Activated CD8-positive, alpha-beta T cell treated with anti-CD3 and anti-CD28 coated beads, Interleukin-2, amount 10 ng/mL, durations not matched to agents 7 days and 5 days (primary cell): Measurements from ENCODE around the gene TNNC2. TPM values are rescaled to one million over a fixed set of nuclear protein-coding genes. Genes with fewer than 3 reads are reported as not detected.
A peak's percentile ranks its signal among the peaks of the same experiment; 100 is the strongest.
"Not testable (repeated sequence)": the region's sequence is repeated elsewhere in the genome, so short reads cannot be mapped to it uniquely, and the experiment has no call there.

Experiments used
- ATAC-seq: fragments of 150-1000 bp; cut with Tn5 transposase; one replicate; pipeline ENCODE4 v1.10.0; 2021; ENCODE audit warnings: moderate library complexity
- CTCF ChIA-PET: fragments of 350-600 bp; sonication (Branson Sonifier 250); formaldehyde crosslinking; loops from one replicate; lab custom pipeline; 2021; ENCODE audit warnings: antibody characterized with exemption; lab: Charles Lee
- POLR2A ChIA-PET: fragments of 350-600 bp; sonication (Branson Sonifier 250); formaldehyde crosslinking; loops from one replicate; lab custom pipeline; 2021; ENCODE audit warnings: antibody characterized with exemption; lab: Charles Lee
- DNase-seq: peaks from one replicate; pipeline ENCODE4 v3.0.0-alpha.2; 2020
- H3K27ac Mint-ChIP-seq: one replicate; pipeline ENCODE4 v1.8.0; 2021; ENCODE audit warnings: mild to moderate bottlenecking, mixed read lengths
- H3K27me3 Mint-ChIP-seq: one replicate; pipeline ENCODE4 v1.8.0; 2021; ENCODE audit warnings: low read depth, mixed read lengths
- H3K36me3 Mint-ChIP-seq: one replicate; pipeline ENCODE4 v1.8.0; 2021; ENCODE audit warnings: low read depth, mixed read lengths
- H3K4me1 Mint-ChIP-seq: one replicate; pipeline ENCODE4 v1.8.0; 2021; ENCODE audit warnings: low read depth, mixed read lengths
- H3K4me3 Mint-ChIP-seq: one replicate; pipeline ENCODE4 v1.8.0; 2021; ENCODE audit warnings: mild to moderate bottlenecking, mixed read lengths
- H3K9me3 Mint-ChIP-seq: one replicate; pipeline ENCODE4 v1.8.0; 2022; ENCODE audit warnings: mixed read lengths; ENCODE audit not compliant: insufficient read depth
- total RNA-seq, 2 experiments: library from RNA; stranded (reverse); gene quantifications; one replicate each; pipeline ENCODE4 v1.2.3, GENCODE V29; 2021

TNNC2 gene
- total RNA-seq, 2 experiments from 2014 or later = not detected

DNA sequence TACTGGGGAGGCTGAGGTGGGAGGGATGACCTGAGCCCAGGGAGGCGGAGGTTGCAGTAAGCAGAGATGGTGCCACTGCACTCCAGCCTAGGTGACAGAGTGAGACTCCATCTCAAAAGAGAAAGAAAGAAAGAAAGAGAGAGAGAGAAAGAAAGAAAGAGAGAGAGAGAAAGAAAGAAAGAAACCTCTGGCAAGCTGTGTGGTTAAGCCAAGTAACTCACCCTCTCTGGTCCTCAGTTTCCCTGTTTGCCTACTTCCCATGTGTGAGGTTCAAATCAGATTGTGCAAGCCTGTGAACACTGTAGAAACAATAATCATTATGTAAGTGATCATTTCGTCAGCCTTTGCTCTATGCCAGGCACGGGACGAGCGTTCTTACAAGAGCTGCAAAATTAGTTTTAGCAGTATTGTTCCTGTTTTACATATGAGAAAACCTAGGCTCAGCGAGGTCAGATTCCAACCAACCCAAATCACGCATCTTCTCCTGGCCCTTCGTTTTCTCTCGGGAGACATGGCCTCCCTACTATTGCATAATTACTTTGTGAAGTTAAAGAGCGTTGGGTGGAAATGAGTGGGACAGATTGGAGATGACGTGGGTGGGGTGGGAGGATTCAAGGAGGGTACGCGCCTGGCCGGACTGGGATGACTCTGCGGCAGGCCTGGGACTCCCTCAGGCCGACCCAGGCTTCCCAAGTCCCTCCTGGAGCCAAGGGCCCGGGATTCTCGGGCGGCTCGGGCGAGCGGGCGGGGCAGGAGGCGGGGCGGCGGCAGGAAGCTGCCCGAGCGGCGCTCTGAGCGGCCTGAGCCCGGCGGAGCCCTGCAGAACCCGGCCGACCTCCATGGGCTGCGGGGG lies 6.1 kb upstream of the TNNC2 start, which contains the start of gene SNX21:
Gene SNX21, plus strand, starts transcription at position 770 of the 853 bp plus-strand sequence. CDS start 121 bp downstream, outside the sequence.
- H3K9me3 Mint-ChIP-seq = no peaks in the 10 kb centered on the region

GRCh38 chr20:45832619-45833018 lies 5.5 kb upstream of the TNNC2 start:
- Mint-ChIP-seq H3K27me3 (peaks cover 3% of the 10 kb centered on the region), H3K4me1 (peaks cover 13% of the 10 kb centered on the region), H3K9me3 (no peaks in the 10 kb centered on the region), H3K27ac (no peak overlapping the region), H3K36me3 (no peaks in the 10 kb centered on the region), H3K4me3 (no peak overlapping the region)
- CTCF ChIA-PET = interaction anchor here (1.3 to 1.7 kb wide), 3 partner anchors 8 to 33 kb away, joined by 4 to 9 read pairs (median 7); no protein-coding TSS in a partner anchor
- POLR2A ChIA-PET = interaction anchor here (1.0 to 2.4 kb wide), 3 partner anchors 16 to 25 kb away, joined by 5 to 12 read pairs (median 9); partner anchors contain the start of genes ACOT8 and ZSWIM3
- ATAC-seq (no peak), DNase-seq (no peak)

More for the DNA sequence above, 6.1 kb upstream of the TNNC2 start, which contains the start of gene SNX21:
- Mint-ChIP-seq H3K4me1 (peaks cover 13% of the 10 kb centered on the region), H3K36me3 (no peaks in the 10 kb centered on the region), H3K4me3 (peak within 1 kb of the TSS; percentile 70), H3K27ac (peak within 1 kb of the TSS; percentile 18), H3K27me3 (peaks cover 3% of the 10 kb centered on the region)
- CTCF ChIA-PET = interaction anchor here (0.6 to 1.7 kb wide), 5 partner anchors 9 to 154 kb away, joined by 3 to 9 read pairs (median 5); no protein-coding TSS in a partner anchor
- DNase-seq (peak; percentile 29), ATAC-seq (peak; percentile 88)
- POLR2A ChIA-PET = interaction anchor here (1.3 to 2.4 kb wide), 3 partner anchors 17 to 58 kb away, joined by 3 to 12 read pairs (median 9); partner anchors contain the start of genes ACOT8, CTSA, NEURL2 and ZSWIM3

DNA sequence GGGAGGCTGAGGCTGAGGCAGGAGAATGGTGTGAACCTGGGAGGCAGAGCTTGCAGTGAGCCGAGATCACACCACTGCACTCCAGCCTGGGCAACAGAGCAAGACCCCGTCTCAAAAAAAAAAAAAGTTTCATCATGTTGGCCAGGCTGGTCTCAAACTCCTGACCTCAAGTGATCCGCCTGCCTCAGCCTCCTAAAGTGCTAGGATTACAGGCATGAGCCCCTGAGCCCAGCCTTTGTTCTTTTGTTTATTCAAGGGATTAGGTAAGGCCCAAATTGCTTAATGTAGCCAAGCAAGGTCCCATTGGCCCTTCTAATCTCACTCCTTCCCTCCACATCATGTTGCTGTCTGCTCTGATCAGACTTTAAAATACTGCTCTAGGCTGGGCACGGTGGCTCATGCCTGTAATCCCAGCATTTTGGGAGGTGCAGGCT lies 2.6 kb upstream of the TNNC2 start:
- H3K27me3 Mint-ChIP-seq, H3K4me3 Mint-ChIP-seq, ATAC-seq, H3K36me3 Mint-ChIP-seq, CTCF ChIA-PET, H3K9me3 Mint-ChIP-seq, POLR2A ChIA-PET, DNase-seq, H3K27ac Mint-ChIP-seq: not testable (repeated sequence)
- peaks cover 12% of the 10 kb centered on the region for H3K4me1 Mint-ChIP-seq

GRCh38 chr20:45828589-45828988 lies 1.5 kb upstream of the TNNC2 start:
- H3K4me3 Mint-ChIP-seq = no peak overlapping the region
- DNase-seq (no peak), ATAC-seq (no peak)
- no peak overlapping the region for H3K27ac Mint-ChIP-seq
- H3K9me3 Mint-ChIP-seq = no peaks in the 10 kb centered on the region
- H3K4me1 Mint-ChIP-seq = peaks cover 18% of the 10 kb centered on the region
- H3K27me3 Mint-ChIP-seq = peaks cover 14% of the 10 kb centered on the region
- CTCF ChIA-PET = no interaction called here
- POLR2A ChIA-PET = interaction anchor here (0.6 kb wide), 1 partner anchor 16 kb away, joined by 3 read pairs; no protein-coding TSS in a partner anchor
- no peaks in the 10 kb centered on the region for H3K36me3 Mint-ChIP-seq

GRCh38 chr20:45827712-45828111 lies 600 bp upstream of the TNNC2 start:
- Mint-ChIP-seq H3K9me3 (no peaks in the 10 kb centered on the region), H3K27me3 (peaks cover 20% of the 10 kb centered on the region), H3K27ac (no peak overlapping the region), H3K4me1 (peaks cover 18% of the 10 kb centered on the region), H3K36me3 (no peaks in the 10 kb centered on the region), H3K4me3 (no peak overlapping the region)
- no peak for DNase-seq
- POLR2A ChIA-PET = no interaction called here
- CTCF ChIA-PET = interaction anchor here (2.2 kb wide), 1 partner anchor 143 kb away, joined by 8 read pairs; no protein-coding TSS in a partner anchor
- no peak for ATAC-seq

DNA sequence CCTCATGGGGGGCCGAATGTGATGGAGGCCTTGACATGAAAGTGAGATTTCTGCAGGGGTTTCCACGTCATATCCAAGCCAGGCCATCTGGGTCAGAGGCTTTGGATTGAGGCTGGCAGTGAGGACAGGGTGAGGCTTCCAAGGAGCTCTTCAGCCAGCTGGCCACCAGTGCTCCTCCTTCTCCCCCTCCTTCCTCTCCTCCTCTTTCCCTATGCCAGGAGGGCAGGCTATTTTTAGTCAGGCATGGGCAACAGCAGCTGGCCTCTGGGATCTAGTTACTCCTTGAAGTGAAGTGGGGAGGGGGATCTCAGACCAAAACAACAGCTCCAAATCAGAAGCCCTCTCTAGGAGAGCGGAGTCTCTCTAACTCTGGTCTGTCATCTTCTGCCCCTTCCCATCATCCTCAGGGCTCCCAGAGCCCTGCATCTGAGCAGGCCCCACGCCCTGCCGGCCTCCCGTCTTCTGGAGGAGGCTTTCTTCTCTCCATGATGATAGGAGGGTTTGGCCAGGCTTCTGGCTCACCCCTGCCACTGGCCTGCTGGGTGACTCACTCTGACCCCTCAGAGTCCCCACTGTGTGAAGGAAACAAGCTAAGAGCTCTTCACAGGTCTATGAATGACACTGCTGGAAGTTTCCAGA lies 612 bp downstream of the TNNC2 start:
- H3K9me3 Mint-ChIP-seq = no peaks in the 10 kb centered on the region
- DNase-seq (no peak), ATAC-seq (no peak)
- peaks cover 18% of the 10 kb centered on the region for H3K4me1 Mint-ChIP-seq
- H3K27me3 Mint-ChIP-seq = peaks cover 27% of the 10 kb centered on the region
- CTCF ChIA-PET = interaction anchor here (1.5 to 2.2 kb wide), 2 partner anchors 27 to 144 kb away, joined by 4 to 8 read pairs; no protein-coding TSS in a partner anchor
- POLR2A ChIA-PET = interaction anchor here (0.7 to 2.1 kb wide), 2 partner anchors 10 to 31 kb away, joined by 3 to 7 read pairs; no protein-coding TSS in a partner anchor
- H3K27ac Mint-ChIP-seq = no peak overlapping the region
- H3K4me3 Mint-ChIP-seq = no peak overlapping the region
- no peaks in the 10 kb centered on the region for H3K36me3 Mint-ChIP-seq

- H3K27ac Mint-ChIP-seq = no peak overlapping the region
These were observed 2.9 kb downstream of the TNNC2 start for GRCh38 chr20:45823949-45824835.

GRCh38 chr20:45822857-45823256 lies 4.3 kb downstream of the TNNC2 start:
- Mint-ChIP-seq H3K4me3 (no peak overlapping the region), H3K27ac (no peak overlapping the region), H3K36me3 (peaks cover 2% of the 10 kb centered on the region), H3K9me3 (no peaks in the 10 kb centered on the region), H3K4me1 (peaks cover 18% of the 10 kb centered on the region), H3K27me3 (peaks cover 26% of the 10 kb centered on the region)
- peak; percentile 27 for ATAC-seq
- ChIA-PET POLR2A (interaction anchor here (1.2 to 1.8 kb wide), 3 partner anchors 10 to 112 kb away, joined by 4 to 16 read pairs (median 9); partner anchors contain the start of genes PCIF1 and UBE2C), CTCF (interaction anchor here (0.8 to 1.7 kb wide), 5 partner anchors 9 to 147 kb away, joined by 3 to 5 read pairs (median 5); no protein-coding TSS in a partner anchor)
- DNase-seq = no peak

More at GRCh38 chr20:45823949-45824835, 2.9 kb downstream of the TNNC2 start:
- peak; percentile 63 for DNase-seq
- peaks cover 2% of the 10 kb centered on the region for H3K36me3 Mint-ChIP-seq
- ATAC-seq = peak; percentile 77
- H3K27me3 Mint-ChIP-seq = peaks cover 26% of the 10 kb centered on the region
- H3K9me3 Mint-ChIP-seq = no peaks in the 10 kb centered on the region
- POLR2A ChIA-PET = interaction anchor here (0.8 to 2.5 kb wide), 4 partner anchors 11 to 110 kb away, joined by 3 to 10 read pairs (median 4); partner anchors contain the start of genes ACOT8, PCIF1 and ZSWIM3
- peak overlapping the region; percentile 60 for H3K4me3 Mint-ChIP-seq
- peaks cover 18% of the 10 kb centered on the region for H3K4me1 Mint-ChIP-seq
- CTCF ChIA-PET = interaction anchor here (0.6 to 2.1 kb wide), 22 partner anchors 8 to 146 kb away, joined by 3 to 11 read pairs (median 4); partner anchors contain the start of genes PCIF1, SNX21 and SPATA25

DNA sequence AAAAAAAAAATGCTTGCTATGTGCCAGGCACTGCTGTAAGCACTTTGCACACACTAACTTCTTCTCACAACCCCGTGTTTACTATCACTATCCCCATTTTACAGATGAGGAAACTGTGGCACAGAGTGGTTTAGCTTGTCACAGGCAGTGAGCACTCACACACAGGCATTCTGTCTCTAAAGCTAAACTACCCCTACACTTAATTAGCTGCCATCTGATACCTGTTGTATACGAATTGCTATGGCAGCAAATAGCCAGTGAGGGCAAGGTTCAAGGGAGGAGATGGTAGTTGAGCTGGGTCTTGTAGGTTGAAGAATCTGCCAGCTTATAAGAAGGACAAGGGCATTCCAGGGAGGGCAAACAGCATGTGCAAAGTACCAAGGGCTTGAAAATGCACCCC lies 5.2 kb downstream of the TNNC2 start:
- Mint-ChIP-seq H3K27ac (no peak overlapping the region), H3K9me3 (no peaks in the 10 kb centered on the region), H3K4me1 (peaks cover 18% of the 10 kb centered on the region), H3K27me3 (peaks cover 26% of the 10 kb centered on the region), H3K4me3 (no peak overlapping the region), H3K36me3 (peaks cover 8% of the 10 kb centered on the region)
- ATAC-seq = no peak
- DNase-seq = no peak
- ChIA-PET CTCF (interaction anchor here (0.8 to 1.8 kb wide), 6 partner anchors 9 to 148 kb away, joined by 3 to 7 read pairs (median 5); no protein-coding TSS in a partner anchor), POLR2A (interaction anchor here (1.2 to 1.8 kb wide), 3 partner anchors 9 to 113 kb away, joined by 4 to 16 read pairs (median 9); partner anchors contain the start of genes PCIF1 and UBE2C)

DNA sequence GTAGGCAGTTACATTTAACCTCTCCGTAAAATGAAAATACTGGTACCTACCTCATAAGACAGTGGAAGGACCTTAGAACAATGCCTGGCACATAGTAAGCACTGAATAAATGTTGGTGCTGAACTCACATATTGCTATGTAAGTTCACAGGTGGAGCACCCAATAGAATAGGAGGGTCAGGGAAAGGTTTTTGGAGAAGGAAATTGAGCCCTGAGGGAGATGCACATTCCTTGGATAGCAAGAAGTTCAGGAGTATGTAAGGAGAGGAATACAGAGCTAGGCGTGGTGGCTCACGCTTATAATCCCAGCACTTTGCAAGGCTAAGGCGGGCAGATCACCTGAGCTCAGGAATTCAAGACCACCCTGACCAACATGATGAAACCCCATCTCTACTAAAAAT lies 7.6 kb downstream of the TNNC2 start:
- Mint-ChIP-seq H3K27me3 (peaks cover 24% of the 10 kb centered on the region), H3K4me3 (no peak overlapping the region), H3K27ac (no peak overlapping the region), H3K36me3 (peaks cover 27% of the 10 kb centered on the region), H3K9me3 (no peaks in the 10 kb centered on the region), H3K4me1 (peaks cover 26% of the 10 kb centered on the region)
- DNase-seq (no peak), ATAC-seq (no peak)
- ChIA-PET POLR2A (interaction anchor here (0.6 kb wide), 1 partner anchor 288 kb away, joined by 4 read pairs; no protein-coding TSS in a partner anchor), CTCF (interaction anchor here (1.5 to 2.7 kb wide), 2 partner anchors 21 to 150 kb away, joined by 3 to 8 read pairs; no protein-coding TSS in a partner anchor)
